Kidney (tissue), 14 donors: Measurements from ENCODE around the gene ARL5A. TPM values are rescaled to one million over a fixed set of nuclear protein-coding genes. Genes with fewer than 3 reads are reported as not detected.

ENCODE experiments used
- DNase-seq, 5 donors: peaks; one replicate each; pipeline ENCODE4 v3.0.0-alpha.2; 2013 to 2020
- FAIRE-seq: peaks from 2 replicates; lab custom pipeline; 2012; peaks lifted over from hg19 to GRCh38; lab: Jason Lieb, UNC
- H3K27ac ChIP-seq, 2 donors: one replicate each; pipeline ENCODE4 v1.7.0; 2013; ENCODE audit warnings: low read depth in 2 of 2, low read length in 2 of 2, inconsistent platforms in 1 of 2
- H3K27me3 ChIP-seq: one replicate; pipeline ENCODE4 v1.7.1; 2013; ENCODE audit warnings: low read length, inconsistent platforms; ENCODE audit not compliant: control insufficient read depth, insufficient read depth
- H3K36me3 ChIP-seq, 3 donors: one replicate each; pipeline versions ENCODE4 v1.7.0 to v1.7.1; 2013; ENCODE audit warnings: low read length in 3 of 3, control low read depth in 1 of 3, inconsistent platforms in 1 of 3; ENCODE audit not compliant: insufficient read depth in 3 of 3, control insufficient read depth in 2 of 3
- H3K4me1 ChIP-seq, 3 donors: one replicate each; pipeline versions ENCODE4 v1.7.0 to v1.7.1; 2013; ENCODE audit warnings: low read length in 3 of 3, inconsistent platforms in 1 of 3, low read depth in 1 of 3; ENCODE audit not compliant: control insufficient read depth in 2 of 3, insufficient read depth in 2 of 3
- H3K4me3 ChIP-seq, 3 donors: one replicate each; pipeline versions ENCODE4 v1.7.0 to v1.8.1; 2013; ENCODE audit warnings: low read length in 3 of 3, control low read depth in 1 of 3, inconsistent platforms in 1 of 3
- H3K9ac ChIP-seq, 3 donors: one replicate each; pipeline versions ENCODE4 v1.7.0 to v1.7.1; 2013; ENCODE audit warnings: low read length in 3 of 3, control low read depth in 1 of 3, inconsistent platforms in 1 of 3
- H3K9me3 ChIP-seq, 3 donors: one replicate each; pipeline versions ENCODE4 v1.7.0 to v1.7.1; 2013; ENCODE audit warnings: low read length in 3 of 3, control low read depth in 1 of 3, inconsistent platforms in 1 of 3; ENCODE audit not compliant: control insufficient read depth in 2 of 3, insufficient read depth in 1 of 3
- intact Hi-C: fragments of 100-400 bp; cut with DNase I; formaldehyde crosslinking; loops from one replicate; pipeline ENCODE4 v1.11.1; 2022
- polyA plus RNA-seq: library from polyadenylated mRNA; stranded (reverse); fragments of 350-450 nt; fragmentation: Illumina TruSeq; extraction: RNeasy Lipid Tissue Mini Kit (QIAGEN cat#74804); gene quantifications from one replicate; pipeline ENCODE4 v1.2.3, GENCODE V29; 2014; ENCODE audit warnings: low read depth, low replicate concordance; ENCODE audit not compliant: insufficient read depth
- total RNA-seq: library from RNA; stranded (reverse); fragmentation: NEBNext Ultra II Directional; extraction: Animal tissue kit (Norgen Biotek cat#: 25700); gene quantifications from one replicate; pipeline ENCODE4 v1.2.1, GENCODE V29; 2021
- TF ChIP-seq, protein P1 (sequence below): IDR thresholded peaks from 3 replicates; pipeline ENCODE4 v1.5.1; 2012; ENCODE audit warnings: mild to moderate bottlenecking, moderate library complexity, borderline replicate concordance; ENCODE audit not compliant: insufficient read depth; ENCODE audit errors: extremely low read depth
- donor health status: control.
- donor health status: control.
- donor health status: control.
- donor health status: control.
- donor health status: control.
- donor health status: DM: yes; HTN: yes; CAD: no.
- donor health status: Normal renal cell carcinoma (clear cell type).

The ARL5A gene
- total and polyA plus RNA-seq, 2 donors from 2014 or later = 18.1 to 47.3 TPM

DNA sequence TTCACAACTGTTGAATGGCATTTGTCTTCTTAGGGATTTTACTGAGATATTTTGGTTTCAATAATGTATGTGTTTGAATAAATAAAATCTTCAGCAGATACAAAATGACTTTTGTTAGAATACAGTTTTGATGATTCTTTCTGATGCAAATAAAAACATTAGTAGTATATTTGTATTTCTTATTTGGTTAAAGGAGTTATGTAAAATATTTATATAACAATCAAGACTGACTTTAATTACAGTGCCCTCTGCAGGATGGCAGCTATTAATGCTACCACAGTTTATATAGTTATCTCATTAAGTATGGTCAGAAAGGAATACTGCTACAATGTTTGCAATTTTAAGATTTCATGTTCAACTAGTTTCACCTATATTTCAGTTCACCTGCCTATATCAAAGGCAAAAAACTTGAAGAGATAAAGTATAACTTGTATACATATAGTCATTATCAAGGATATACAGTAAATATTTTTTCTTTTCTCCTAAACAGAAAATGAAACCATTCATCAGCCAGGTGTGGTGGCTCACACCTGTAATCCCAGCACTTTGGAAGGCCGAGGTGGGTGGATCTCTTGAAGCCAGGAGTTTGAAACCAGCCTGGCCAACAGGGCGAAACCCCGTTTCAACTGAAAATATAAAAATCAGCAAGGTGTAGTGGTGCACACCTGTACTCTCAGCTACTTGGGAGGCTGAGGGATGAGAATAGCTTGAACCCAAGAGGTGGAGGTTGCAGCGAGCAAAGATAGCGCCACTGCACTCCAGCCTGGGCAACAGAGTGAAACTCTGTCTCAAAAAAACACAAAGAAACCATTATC, 19.8 kb downstream of the ARL5A start:
- Histone ChIP-seq H3K4me1 (no peaks in the 10 kb centered on the region), H3K27me3 (no peaks in the 10 kb centered on the region), H3K4me3 (no peak overlapping the region), H3K9ac (no peak overlapping the region), H3K27ac (no peak overlapping the region), H3K9me3 (no peaks in the 10 kb centered on the region), H3K36me3 (peaks cover 6 to 13% (median 13%) of the 10 kb centered on the region in 3 donors)
- DNase-seq (peak in 2 of 5 donors; percentile 15 to 21), FAIRE-seq (peak; percentile 97)
- intact Hi-C loops = no loop called here
- TF ChIP-seq, protein P1, sequence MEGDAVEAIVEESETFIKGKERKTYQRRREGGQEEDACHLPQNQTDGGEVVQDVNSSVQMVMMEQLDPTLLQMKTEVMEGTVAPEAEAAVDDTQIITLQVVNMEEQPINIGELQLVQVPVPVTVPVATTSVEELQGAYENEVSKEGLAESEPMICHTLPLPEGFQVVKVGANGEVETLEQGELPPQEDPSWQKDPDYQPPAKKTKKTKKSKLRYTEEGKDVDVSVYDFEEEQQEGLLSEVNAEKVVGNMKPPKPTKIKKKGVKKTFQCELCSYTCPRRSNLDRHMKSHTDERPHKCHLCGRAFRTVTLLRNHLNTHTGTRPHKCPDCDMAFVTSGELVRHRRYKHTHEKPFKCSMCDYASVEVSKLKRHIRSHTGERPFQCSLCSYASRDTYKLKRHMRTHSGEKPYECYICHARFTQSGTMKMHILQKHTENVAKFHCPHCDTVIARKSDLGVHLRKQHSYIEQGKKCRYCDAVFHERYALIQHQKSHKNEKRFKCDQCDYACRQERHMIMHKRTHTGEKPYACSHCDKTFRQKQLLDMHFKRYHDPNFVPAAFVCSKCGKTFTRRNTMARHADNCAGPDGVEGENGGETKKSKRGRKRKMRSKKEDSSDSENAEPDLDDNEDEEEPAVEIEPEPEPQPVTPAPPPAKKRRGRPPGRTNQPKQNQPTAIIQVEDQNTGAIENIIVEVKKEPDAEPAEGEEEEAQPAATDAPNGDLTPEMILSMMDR = peak; percentile 49

DNA sequence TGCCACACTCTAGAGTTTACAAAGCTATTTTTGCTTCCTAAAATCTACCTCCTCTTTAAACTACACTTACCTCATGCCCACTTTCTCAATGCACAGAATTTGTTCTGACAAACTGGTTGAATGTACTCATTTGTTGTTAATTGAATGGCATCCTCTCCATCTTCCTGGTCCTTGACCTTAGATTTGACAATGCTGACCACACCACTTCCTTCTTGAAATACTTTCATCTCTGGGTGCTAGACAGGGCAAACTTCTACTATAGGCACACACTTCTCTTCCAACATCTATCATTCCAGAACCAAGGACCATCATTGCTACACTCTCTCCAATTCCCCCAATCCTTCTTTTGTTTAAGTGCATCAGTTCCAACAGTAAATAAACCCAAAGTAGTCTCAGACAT, 22.3 kb downstream of the ARL5A start:
- FAIRE-seq (no peak), DNase-seq (no peak)
- TF ChIP-seq, protein P1 = no peak
- Histone ChIP-seq H3K9ac (no peak overlapping the region), H3K27ac (no peak overlapping the region), H3K9me3 (no peaks in the 10 kb centered on the region), H3K36me3 (peaks cover 2 to 19% (median 11%) of the 10 kb centered on the region in 3 donors), H3K27me3 (no peaks in the 10 kb centered on the region), H3K4me1 (no peaks in the 10 kb centered on the region), H3K4me3 (no peak overlapping the region)
- intact Hi-C loops = no loop called here

DNA sequence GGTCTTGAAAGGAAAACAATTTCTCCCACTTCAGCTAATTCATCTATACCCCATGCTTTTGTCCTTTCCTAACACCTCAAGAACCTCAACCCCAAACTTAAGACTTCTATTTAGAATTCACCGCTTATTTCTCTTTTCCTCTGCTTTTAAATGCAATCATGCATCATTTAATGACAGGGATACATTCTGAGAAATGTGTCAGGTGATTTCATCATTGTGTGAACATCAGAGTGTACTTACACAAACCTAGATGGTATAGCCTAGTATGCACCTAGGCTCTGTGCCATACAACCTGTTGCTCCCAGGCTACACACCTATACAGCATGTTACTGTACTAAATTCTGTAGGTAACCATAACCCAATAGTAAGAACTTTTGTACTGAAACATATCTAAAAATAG, 22.9 kb downstream of the ARL5A start:
- H3K36me3 ChIP-seq = peaks cover 2 to 19% (median 10%) of the 10 kb centered on the region in 3 donors
- no peak overlapping the region for H3K4me3 ChIP-seq
- H3K27ac ChIP-seq = no peak overlapping the region
- no peak for DNase-seq
- no peaks in the 10 kb centered on the region for H3K27me3 ChIP-seq
- intact Hi-C loops = no loop called here
- H3K9ac ChIP-seq = no peak overlapping the region
- H3K9me3 ChIP-seq = no peaks in the 10 kb centered on the region
- no peak for FAIRE-seq
- no peaks in the 10 kb centered on the region for H3K4me1 ChIP-seq
- TF ChIP-seq, protein P1 = no peak
